ENCODE measurements around the gene SH3TC1.

SH3TC1 gene

GRCh38 chr4:8198906-8199593 is at the start of gene SH3TC1:
Gene SH3TC1, plus strand, starts transcription at chr4:8199290. Its CDS starts 5,905 bp downstream, at chr4:8205195.
- DNase-seq, result no peak

GRCh38 chr4:8149664-8150063 is 49.4 kb upstream of the SH3TC1 start:
- DNase-seq, result no peak

DNA sequence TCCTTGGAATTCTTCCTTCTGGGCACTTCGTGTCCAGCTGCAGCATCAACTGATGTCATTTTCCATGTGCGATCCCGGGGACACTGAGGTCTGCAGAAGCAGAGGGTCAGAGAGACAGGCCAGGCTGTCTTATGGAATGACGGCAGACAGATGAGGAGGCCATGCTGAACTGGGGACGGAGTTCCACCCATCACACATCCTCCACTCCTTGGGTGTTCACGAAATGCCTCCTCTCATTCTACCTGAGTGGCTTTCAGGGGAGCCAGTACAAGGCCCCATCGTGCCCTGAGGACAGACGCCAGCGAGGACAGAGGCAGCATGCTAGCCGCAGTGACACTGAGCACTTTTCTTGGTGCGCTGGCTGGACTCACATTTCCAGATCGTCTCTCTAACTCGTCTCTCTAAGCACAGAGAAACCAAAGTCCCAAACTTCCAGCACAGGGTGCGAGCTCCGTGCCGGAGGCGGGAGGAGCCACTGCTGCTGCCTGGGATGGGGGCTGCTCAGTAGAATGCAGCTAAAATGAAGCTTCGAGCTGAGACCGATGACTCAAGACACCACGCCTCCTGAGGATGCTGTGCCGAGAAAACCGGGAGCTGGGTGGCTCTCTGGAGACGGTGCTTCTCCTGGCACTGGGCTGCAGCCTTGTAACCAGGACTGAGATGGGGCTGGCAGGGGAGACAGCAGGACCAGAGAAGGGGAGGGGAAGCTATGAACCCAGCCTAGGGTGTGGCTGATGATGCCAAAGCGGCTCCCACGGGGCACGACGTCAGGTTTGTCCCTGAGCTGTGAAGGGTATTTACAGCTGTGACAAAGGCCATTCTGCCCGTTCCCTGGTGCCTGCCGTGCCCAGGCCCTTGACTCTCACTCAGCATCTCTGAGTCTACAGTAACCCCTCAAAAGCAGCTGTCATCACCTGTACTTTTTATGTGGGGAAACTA is 48.7 kb upstream of the SH3TC1 start:
- no peak for DNase-seq

GRCh38 chr4:8151165-8151650 is 47.9 kb upstream of the SH3TC1 start:
- DNase-seq, result no peak

DNA sequence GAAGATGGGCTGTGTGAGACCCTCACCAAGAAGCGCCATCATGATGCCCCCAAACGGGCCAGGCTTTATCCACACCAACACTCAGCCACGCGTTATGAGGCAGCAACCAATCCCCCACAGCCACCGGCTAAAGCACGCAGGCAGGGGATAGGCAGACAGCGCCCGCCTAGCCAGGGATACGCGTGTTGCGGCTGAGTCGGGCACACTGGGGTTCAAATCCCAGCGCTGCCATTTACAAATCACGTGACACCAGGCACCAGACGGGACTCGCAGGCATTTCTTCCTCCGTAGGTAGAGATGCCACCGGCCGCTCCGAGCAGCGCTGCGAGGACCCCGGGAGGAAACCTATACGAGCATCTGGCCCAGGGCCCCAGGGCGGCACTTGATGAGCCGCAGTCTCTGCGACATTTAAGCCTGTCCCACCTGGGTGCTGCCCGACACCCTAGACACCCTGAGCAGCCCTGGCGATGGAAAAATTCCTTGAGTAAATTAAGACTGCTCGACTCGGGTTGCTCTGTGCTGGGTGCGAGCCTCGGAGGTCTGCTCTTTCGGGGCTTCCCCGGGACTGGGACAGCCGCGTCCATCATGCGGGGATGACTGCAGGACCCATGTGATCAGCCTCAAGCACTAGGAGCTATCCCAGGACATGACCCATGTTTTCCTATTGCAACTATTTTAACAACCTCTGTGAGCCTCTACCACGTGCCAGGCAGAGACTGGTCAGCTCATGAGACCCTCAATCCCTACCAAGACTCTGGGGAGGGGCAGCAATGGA is 46.8 kb upstream of the SH3TC1 start:
- no peak for DNase-seq

DNA sequence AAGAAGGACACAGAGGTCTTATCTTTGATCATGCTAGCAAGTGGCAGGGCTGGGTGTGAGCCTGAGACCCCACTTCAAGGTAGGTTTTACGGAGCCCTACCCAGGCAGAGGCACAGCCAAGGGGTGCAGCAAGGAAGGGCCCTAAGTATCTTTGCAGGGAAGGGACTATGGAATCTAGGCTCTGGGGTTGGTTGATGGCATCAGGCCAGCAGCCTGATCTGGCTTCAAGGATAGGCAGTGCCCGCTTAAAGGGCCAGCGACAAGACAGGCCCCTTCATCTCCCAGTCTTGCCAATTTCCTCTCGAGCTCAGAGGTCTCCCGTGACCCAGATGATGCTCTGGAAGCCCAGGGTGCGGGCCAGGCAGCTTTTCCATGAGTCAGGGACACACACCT is 46.2 kb upstream of the SH3TC1 start:
- DNase-seq, result no peak

DNA sequence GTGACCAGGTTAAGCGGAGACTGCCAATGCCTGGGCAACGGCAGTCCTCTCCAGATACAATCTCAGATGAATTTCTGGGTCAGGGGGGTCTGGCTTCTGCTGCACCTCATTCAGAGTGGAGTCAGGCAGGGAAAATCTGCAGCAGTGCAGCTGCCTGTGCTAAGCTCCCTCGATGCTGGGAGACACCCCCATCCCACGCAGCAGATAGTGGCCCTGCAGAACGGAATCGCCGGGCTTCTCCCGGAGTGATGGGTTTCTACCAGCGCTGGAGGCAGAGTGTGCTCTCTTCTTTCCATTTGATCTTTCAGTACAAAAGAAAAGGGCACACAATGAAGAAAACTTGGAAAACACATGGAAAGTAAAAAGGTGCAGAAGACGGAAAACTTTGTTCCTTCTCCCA is 45.6 kb upstream of the SH3TC1 start:
- no peak for DNase-seq

- DNase-seq, result no peak
Measured at GRCh38 chr4:8155048-8155447, 44.0 kb upstream of the SH3TC1 start.

DNA sequence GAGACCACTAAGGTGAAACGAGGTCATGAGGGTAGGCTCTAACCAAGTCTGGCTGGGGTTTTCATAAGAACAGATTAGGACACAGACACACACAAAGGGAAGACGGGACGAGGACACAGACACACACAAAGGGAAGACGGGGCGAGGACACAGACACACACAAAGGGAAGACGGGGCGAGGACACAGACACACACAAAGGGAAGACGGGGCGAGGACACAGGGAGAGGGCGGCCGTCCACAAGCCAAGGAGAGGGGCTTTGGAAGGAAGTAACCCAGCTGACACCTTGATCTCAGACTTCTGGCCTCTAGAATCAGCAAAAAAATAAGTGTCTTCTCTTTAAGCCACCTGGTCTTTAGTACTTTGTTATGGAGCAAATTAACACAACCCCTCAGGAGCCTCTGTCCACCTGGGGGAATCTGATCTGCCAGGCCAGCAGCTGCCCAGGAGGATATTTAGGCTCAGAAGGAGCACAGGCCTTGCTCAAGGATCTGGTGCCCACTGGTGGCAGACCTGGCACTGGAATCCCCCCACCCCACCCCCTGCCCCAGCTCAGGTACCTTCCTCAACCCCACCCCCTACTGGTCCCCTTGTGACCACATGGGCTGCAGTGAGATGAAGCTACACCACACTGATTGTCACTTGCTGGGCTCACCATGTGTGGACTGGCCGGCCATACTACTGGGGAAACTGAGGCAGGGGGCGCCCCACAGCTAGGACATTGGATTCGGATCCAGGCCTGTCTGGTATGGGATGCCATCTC is 43.2 kb upstream of the SH3TC1 start:
- DNase-seq, result no peak

- DNase-seq, result no peak
Measured at GRCh38 chr4:8156617-8157016, 42.5 kb upstream of the SH3TC1 start.

DNA sequence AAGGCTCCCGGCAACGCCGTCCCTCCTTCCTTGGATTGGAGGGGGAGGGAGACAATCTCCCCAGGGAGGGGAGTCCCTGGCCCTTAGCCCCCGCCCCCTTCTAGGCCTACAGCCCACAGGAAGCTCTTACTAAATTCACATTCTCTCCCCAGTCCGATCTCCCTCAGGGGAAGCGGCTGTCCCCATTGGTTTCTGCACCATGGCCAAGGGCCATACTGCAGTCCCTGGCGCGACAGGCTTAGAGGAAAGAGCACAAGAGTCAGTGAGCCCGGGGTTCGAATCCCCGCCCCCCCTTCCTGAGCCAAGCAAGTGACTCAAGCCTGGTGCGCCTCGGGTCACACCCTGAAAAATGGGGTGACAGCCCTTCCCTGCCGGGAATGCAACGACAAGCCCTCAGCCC is 41.6 kb upstream of the SH3TC1 start:
- DNase-seq, result no peak

- DNase-seq, result no peak
Measured at GRCh38 chr4:8157944-8158709, 41.0 kb upstream of the SH3TC1 start.

DNA sequence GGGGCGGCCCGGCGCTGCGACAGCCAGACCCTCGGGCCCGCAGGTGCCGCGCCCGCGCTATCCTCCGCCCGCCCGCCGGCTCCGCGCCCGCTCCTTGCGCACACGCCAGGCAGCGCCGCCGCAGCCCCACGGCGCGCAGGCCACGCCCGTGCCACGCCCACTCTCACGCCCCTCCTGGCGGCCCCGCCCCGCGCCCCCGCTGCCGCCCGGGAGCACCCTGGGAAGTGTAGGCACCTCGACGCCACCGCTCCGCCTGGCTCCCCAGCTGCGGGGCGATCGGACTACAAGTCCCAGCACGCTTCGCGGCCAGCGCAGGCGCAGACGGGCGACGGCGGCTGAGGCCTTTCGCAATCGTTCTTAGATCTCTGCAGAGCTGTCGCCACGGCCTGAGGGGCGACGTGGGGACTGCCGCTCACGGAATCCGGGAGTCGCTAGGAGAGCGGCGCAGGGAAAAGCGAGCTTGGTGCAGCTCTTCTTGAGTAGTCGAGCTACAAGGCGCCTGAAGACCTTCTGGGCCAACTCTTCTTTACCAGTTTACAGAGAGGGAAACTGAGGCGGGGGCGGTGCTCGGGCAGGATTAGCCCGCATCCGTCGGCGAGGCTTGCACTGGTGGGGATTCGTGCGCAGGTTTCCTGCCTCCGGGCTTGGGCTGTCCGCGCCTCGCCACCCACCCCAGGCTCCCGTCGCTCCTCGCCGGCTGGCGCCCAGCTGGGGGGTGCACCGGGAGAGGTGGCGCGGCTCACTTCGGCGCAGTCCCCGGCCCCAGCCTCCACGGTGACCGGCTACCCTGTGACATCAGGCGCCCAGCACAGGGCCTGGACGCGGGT is 40.2 kb upstream of the SH3TC1 start, which contains the start of gene ABLIM2:
TSS of gene ABLIM2 (minus strand) at position 104 of the 827 bp plus-strand sequence. CDS start 124 bp downstream, outside the sequence.
- peak; percentile 71 for DNase-seq

GRCh38 chr4:8159537-8160232 is 39.4 kb upstream of the SH3TC1 start:
- no peak for DNase-seq

GRCh38 chr4:8160233-8160560 is 38.9 kb upstream of the SH3TC1 start:
- DNase-seq, result no peak

DNA sequence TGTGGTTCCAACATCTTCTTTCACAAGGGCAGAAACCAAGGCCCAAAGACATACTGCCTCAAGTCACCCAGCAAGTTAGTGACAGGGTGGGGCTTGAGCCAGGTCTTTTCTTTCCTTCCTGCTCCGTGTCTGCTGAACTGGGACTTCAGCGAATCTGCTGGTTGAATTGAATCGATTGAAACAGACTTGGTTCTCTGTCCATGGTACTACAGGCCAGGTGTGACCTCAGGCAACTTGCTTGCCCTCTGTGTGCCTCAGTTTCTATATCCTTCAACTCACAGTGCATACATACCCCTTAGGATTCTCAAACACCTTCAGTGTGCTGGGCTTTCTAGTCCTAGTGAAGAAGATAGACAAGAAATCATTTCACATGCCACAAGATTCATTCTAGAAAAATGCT is 38.5 kb upstream of the SH3TC1 start:
- no peak for DNase-seq

- DNase-seq, result no peak
Measured at GRCh38 chr4:8162625-8163024, 36.5 kb upstream of the SH3TC1 start.

- no peak for DNase-seq
Measured at GRCh38 chr4:8163026-8163425, 36.1 kb upstream of the SH3TC1 start.

- DNase-seq, result no peak
Measured at GRCh38 chr4:8163436-8164193, 35.5 kb upstream of the SH3TC1 start.

Data from NCI-H1417 treated with DMSO at 0.1 percent for 48 hours (cell line).